GM18868 (cell line): ENCODE data around the gene PRR35.

Experiments
- ATAC-seq: cut with Tn5 transposase; IDR thresholded peaks from one replicate; pipeline ENCODE4 v1.9.1; 2021; ENCODE audit warnings: mild to moderate bottlenecking, moderate library complexity; ENCODE audit not compliant: unreplicated experiment

PRR35 gene

GRCh38 chr16:560204-560700 is at the start of gene PRR35:
Gene PRR35, plus strand, starts transcription at chr16:560394. Its CDS starts 2,901 bp downstream, at chr16:563295.
- no peak for ATAC-seq

GRCh38 chr16:512802-513201 is 47.4 kb upstream of the PRR35 start:
- no peak for ATAC-seq

- ATAC-seq = no peak
These were observed 46.2 kb upstream of the PRR35 start for GRCh38 chr16:513950-514349.

GRCh38 chr16:515175-515938 is 44.8 kb upstream of the PRR35 start:
- ATAC-seq = no peak

- no peak for ATAC-seq
These were observed 44.3 kb upstream of the PRR35 start for GRCh38 chr16:515939-516226.

GRCh38 chr16:516301-516700 is 43.9 kb upstream of the PRR35 start:
- no peak for ATAC-seq

- no peak for ATAC-seq
These were observed 41.3 kb upstream of the PRR35 start for GRCh38 chr16:518858-519257.

GRCh38 chr16:519425-519824 is 40.8 kb upstream of the PRR35 start:
- ATAC-seq = no peak

GRCh38 chr16:519841-520687 is 40.1 kb upstream of the PRR35 start:
- ATAC-seq = no peak

- ATAC-seq = no peak
These were observed 39.3 kb upstream of the PRR35 start for GRCh38 chr16:520847-521246.

- no peak for ATAC-seq
These were observed 38.6 kb upstream of the PRR35 start for GRCh38 chr16:521381-522210.

- no peak for ATAC-seq
These were observed 37.7 kb upstream of the PRR35 start for GRCh38 chr16:522320-523096.

- ATAC-seq = no peak
These were observed 37.0 kb upstream of the PRR35 start for GRCh38 chr16:523097-523741.

GRCh38 chr16:524274-525040 is 35.7 kb upstream of the PRR35 start:
- ATAC-seq = no peak

- ATAC-seq = no peak
These were observed 35.1 kb upstream of the PRR35 start for GRCh38 chr16:525123-525519.

GRCh38 chr16:525520-526180 is 34.5 kb upstream of the PRR35 start:
- ATAC-seq = no peak

GRCh38 chr16:526181-527014 is 33.8 kb upstream of the PRR35 start:
- no peak for ATAC-seq
